Gastroesophageal sphincter (tissue), 4 donors: ENCODE results near the gene DMKN. TPM values are rescaled to one million over a fixed set of nuclear protein-coding genes. Genes with fewer than 3 reads are reported as not detected.
"Not testable (repeated sequence)": the region's sequence is repeated elsewhere in the genome, so short reads cannot be mapped to it uniquely, and the experiment has no call there.

Experiments
- ATAC-seq: fragments of 150-250 bp; one replicate; pipeline ENCODE4 v1.9.1; 2016; ENCODE audit warnings: mild to moderate bottlenecking, moderate library complexity
- H3K27ac ChIP-seq, 4 donors: fragments of 200-600 bp; sonication (generic) in 3 of 4; 1 replicate in 3 of 4; 2 replicates in 1 of 4; pipeline ENCODE4 v1.5.1; 2016 to 2019
- H3K27me3 ChIP-seq: fragments of 200-600 bp; sonication (generic); one replicate; pipeline ENCODE4 v1.5.1; 2019
- H3K36me3 ChIP-seq, 2 donors: fragments of 200-600 bp; sonication (generic); one replicate each; pipeline ENCODE4 v1.5.1; 2019; ENCODE audit warnings: control low read depth in 1 of 2
- H3K4me1 ChIP-seq, 3 donors: fragments of 200-600 bp; sonication (generic); 1 replicate in 2 of 3; 2 replicates in 1 of 3; pipeline ENCODE4 v1.5.1; 2016 to 2019; ENCODE audit warnings: control low read depth in 2 of 3
- H3K4me3 ChIP-seq, 2 donors: fragments of 200-600 bp; sonication (generic); one replicate each; pipeline ENCODE4 v1.5.1; 2019; ENCODE audit warnings: mild to moderate bottlenecking in 1 of 2, moderate library complexity in 1 of 2
- H3K9me3 ChIP-seq, 3 donors: fragments of 200-600 bp; sonication (generic); one replicate each; pipeline ENCODE4 v1.5.1; 2017 to 2019; ENCODE audit warnings: control low read depth in 2 of 3
- CTCF ChIP-seq, 4 experiments: fragments of 200-600 bp in 2 of 4; fragments of 450-650 bp in 2 of 4; sonication (generic) in 1 of 4; IDR thresholded peaks; one replicate each; pipeline ENCODE4 v1.5.1; 2017 to 2019; ENCODE audit warnings: antibody characterized with exemption in 4 of 4, mild to moderate bottlenecking in 2 of 4, moderate library complexity in 2 of 4
- EP300 ChIP-seq: sonication (generic); formaldehyde crosslinking; IDR thresholded peaks from one replicate; pipeline ENCODE4 v1.6.1; 2017; ENCODE audit warnings: antibody characterized with exemption, mild to moderate bottlenecking
- POLR2A ChIP-seq, 2 donors: fragments of 450-650 bp; IDR thresholded peaks; one replicate each; pipeline ENCODE4 v1.6.1; 2017; ENCODE audit warnings: antibody characterized with exemption in 2 of 2, mild to moderate bottlenecking in 2 of 2, moderate library complexity in 1 of 2
- POLR2AphosphoS5 ChIP-seq: sonication (generic); formaldehyde crosslinking; IDR thresholded peaks from one replicate; pipeline ENCODE4 v1.6.1; 2017; ENCODE audit warnings: antibody characterized with exemption
- WGBS, 2 donors: methylation state at CpG; one replicate each; pipeline ENCODE4 v1.1.5; 2018; ENCODE audit warnings: low coverage in 1 of 2; 5-methylcytosine and 5-hydroxymethylcytosine counted together
- total RNA-seq, 4 donors: library from RNA; depleted of rRNA; stranded (reverse); fragments of >200 nt; gene quantifications; one replicate each; pipeline ENCODE4 v1.1.0, GENCODE V29; 2016

DMKN gene
- total RNA-seq, 4 donors from 2014 or later, result 5.6 to 20.0 (median 9.0) TPM

GRCh38 chr19:35466259-35466658 lies 47.2 kb downstream of the DMKN start:
- no peak for ATAC-seq
- Histone ChIP-seq H3K4me3 (no peak overlapping the region), H3K27me3 (peaks cover 33% of the 10 kb centered on the region), H3K9me3 (no peaks in the 10 kb centered on the region), H3K4me1 (no peaks in the 10 kb centered on the region), H3K27ac (no peak overlapping the region), H3K36me3 (no peaks in the 10 kb centered on the region)
- TF ChIP-seq POLR2AphosphoS5 (no peak), POLR2A (IDR thresholded peaks at IDR 0.05) (no peak), CTCF (IDR thresholded peaks at IDR 0.05) (no peak), EP300 (no peak)
- WGBS, 2 donors, result 80% methylated on average over 1 of the region's 1 CpG; no CpG with 5 or more reads in 1 of the 2 donors

GRCh38 chr19:35462956-35463355 lies 50.5 kb downstream of the DMKN start:
- not testable (repeated sequence) for H3K4me3 ChIP-seq, H3K9me3 ChIP-seq, H3K27ac ChIP-seq, H3K36me3 ChIP-seq, ATAC-seq
- 72 to 90% methylated on average over 4 to 7 of the region's 7 CpGs for WGBS, 2 donors
- H3K27me3 ChIP-seq, result peaks cover 24% of the 10 kb centered on the region
- H3K4me1 ChIP-seq, result peaks cover 0 to 17% (median 6%) of the 10 kb centered on the region in 3 donors

- Histone ChIP-seq H3K36me3 (no peaks in the 10 kb centered on the region), H3K27ac (no peak overlapping the region), H3K4me3 (no peak overlapping the region), H3K9me3 (no peaks in the 10 kb centered on the region), H3K4me1 (peaks cover 0 to 17% (median 6%) of the 10 kb centered on the region in 3 donors), H3K27me3 (peaks cover 20% of the 10 kb centered on the region)
- ATAC-seq, result no peak
- TF ChIP-seq EP300, result no peak
- no peak for TF ChIP-seq POLR2AphosphoS5
- TF ChIP-seq CTCF (IDR thresholded peaks at IDR 0.05), result no peak
- no peak for TF ChIP-seq POLR2A (IDR thresholded peaks at IDR 0.05)
- 24 to 27% methylated on average over 6 of the region's 6 CpGs for WGBS, 2 donors
Observed at GRCh38 chr19:35462476-35462953, 50.9 kb downstream of the DMKN start.

GRCh38 chr19:35461788-35462187 lies 51.7 kb downstream of the DMKN start:
- not testable (repeated sequence) for H3K27ac ChIP-seq, H3K9me3 ChIP-seq, ATAC-seq, H3K4me3 ChIP-seq, H3K36me3 ChIP-seq
- Histone ChIP-seq H3K4me1 (peaks cover 0 to 17% (median 6%) of the 10 kb centered on the region in 3 donors), H3K27me3 (peaks cover 13% of the 10 kb centered on the region)

- ATAC-seq, result no peak
- Histone ChIP-seq H3K27ac (no peak overlapping the region), H3K27me3 (peaks cover 6% of the 10 kb centered on the region), H3K9me3 (no peaks in the 10 kb centered on the region), H3K4me1 (peaks cover 0 to 17% (median 6%) of the 10 kb centered on the region in 3 donors), H3K36me3 (no peaks in the 10 kb centered on the region), H3K4me3 (no peak overlapping the region)
- TF ChIP-seq POLR2AphosphoS5 (no peak), POLR2A (IDR thresholded peaks at IDR 0.05) (no peak), EP300 (no peak), CTCF (IDR thresholded peaks at IDR 0.05) (no peak)
- WGBS, 2 donors, result 48 to 63% methylated on average over 7 to 8 of the region's 9 CpGs
Observed at GRCh38 chr19:35461060-35461459, 52.4 kb downstream of the DMKN start.

- Histone ChIP-seq H3K27me3 (peaks cover 4% of the 10 kb centered on the region), H3K36me3 (no peaks in the 10 kb centered on the region), H3K4me1 (peaks cover 0 to 17% (median 6%) of the 10 kb centered on the region in 3 donors), H3K4me3 (no peak overlapping the region), H3K27ac (no peak overlapping the region), H3K9me3 (no peaks in the 10 kb centered on the region)
- no peak for TF ChIP-seq CTCF (IDR thresholded peaks at IDR 0.05)
- no peak for TF ChIP-seq EP300
- TF ChIP-seq POLR2AphosphoS5, result no peak
- no peak for ATAC-seq
- WGBS, 2 donors, result 81 to 88% methylated on average over 7 to 10 of the region's 10 CpGs
Observed at GRCh38 chr19:35460608-35461007, 52.8 kb downstream of the DMKN start.
